ENCODE results near the gene IPO13. TPM values are rescaled to one million over a fixed set of nuclear protein-coding genes. Genes with fewer than 3 reads are reported as not detected.

IPO13 gene
- total RNA-seq, 2 experiments from 2014 or later = 24.1 to 24.4 TPM

GRCh38 chr1:44012941-44013609 is 66.3 kb downstream of the IPO13 start:
- ATAC-seq (ENCODE audit: low read depth) (peak; percentile 53), DNase-seq (no peak)
- no peaks in the 10 kb centered on the region for H3K9me3 Mint-ChIP-seq
- POLR2A ChIA-PET = interaction anchor here (0.9 kb wide), 1 partner anchor 23 kb away, joined by 3 read pairs; no protein-coding TSS in a partner anchor
- H3K27ac Mint-ChIP-seq = peak overlapping the region; percentile 37
- H3K4me1 Mint-ChIP-seq = peaks cover 10% of the 10 kb centered on the region
- H3K36me3 Mint-ChIP-seq = no peaks in the 10 kb centered on the region
- no peak overlapping the region for H3K4me3 Mint-ChIP-seq
- peaks cover 3% of the 10 kb centered on the region for H3K27me3 Mint-ChIP-seq

DNA sequence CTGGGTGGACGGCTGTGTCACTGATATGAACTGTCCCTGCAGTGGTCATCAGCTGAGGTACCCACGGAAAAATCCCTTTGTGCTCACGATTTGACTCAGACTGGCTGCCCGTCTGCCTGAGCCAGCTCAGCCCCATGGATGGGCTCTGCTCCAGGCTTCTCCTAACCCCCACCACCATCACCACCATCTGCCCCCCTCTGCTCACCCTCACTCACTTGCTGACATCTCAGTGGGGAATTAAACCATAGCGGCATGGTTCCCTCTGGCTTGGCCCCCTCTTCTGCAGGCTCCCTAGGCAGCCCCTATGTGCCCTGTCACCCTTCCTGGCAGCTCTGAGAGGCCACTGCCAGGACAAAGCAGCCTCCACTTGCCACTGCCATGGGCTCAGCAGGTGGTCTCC is 67.2 kb downstream of the IPO13 start:
- Mint-ChIP-seq H3K4me3 (no peak overlapping the region), H3K27ac (no peak overlapping the region), H3K4me1 (peaks cover 10% of the 10 kb centered on the region), H3K36me3 (no peaks in the 10 kb centered on the region), H3K27me3 (peaks cover 3% of the 10 kb centered on the region), H3K9me3 (no peaks in the 10 kb centered on the region)
- POLR2A ChIA-PET = no interaction called here
- DNase-seq (no peak), ATAC-seq (ENCODE audit: low read depth) (no peak)

GRCh38 chr1:44014365-44015104 is 67.8 kb downstream of the IPO13 start:
- Mint-ChIP-seq H3K9me3 (no peaks in the 10 kb centered on the region), H3K27ac (no peak overlapping the region), H3K4me3 (no peak overlapping the region), H3K36me3 (no peaks in the 10 kb centered on the region), H3K4me1 (peaks cover 10% of the 10 kb centered on the region), H3K27me3 (peaks cover 3% of the 10 kb centered on the region)
- POLR2A ChIA-PET = no interaction called here
- ATAC-seq (ENCODE audit: low read depth) (no peak), DNase-seq (no peak)

- peaks cover 10% of the 10 kb centered on the region for H3K4me1 Mint-ChIP-seq
- POLR2A ChIA-PET = no interaction called here
- ATAC-seq (ENCODE audit: low read depth) (no peak), DNase-seq (no peak)
- H3K27ac Mint-ChIP-seq = no peak overlapping the region
- peaks cover 3% of the 10 kb centered on the region for H3K27me3 Mint-ChIP-seq
- H3K4me3 Mint-ChIP-seq = no peak overlapping the region
- no peaks in the 10 kb centered on the region for H3K9me3 Mint-ChIP-seq
- no peaks in the 10 kb centered on the region for H3K36me3 Mint-ChIP-seq
Measured at GRCh38 chr1:44015206-44015605, 68.5 kb downstream of the IPO13 start.

GRCh38 chr1:44016041-44016889 is 69.5 kb downstream of the IPO13 start:
- Mint-ChIP-seq H3K36me3 (no peaks in the 10 kb centered on the region), H3K4me1 (peaks cover 10% of the 10 kb centered on the region), H3K27me3 (peaks cover 3% of the 10 kb centered on the region), H3K9me3 (no peaks in the 10 kb centered on the region), H3K4me3 (no peak overlapping the region), H3K27ac (no peak overlapping the region)
- ATAC-seq (ENCODE audit: low read depth) (no peak), DNase-seq (no peak)
- POLR2A ChIA-PET = no interaction called here

DNA sequence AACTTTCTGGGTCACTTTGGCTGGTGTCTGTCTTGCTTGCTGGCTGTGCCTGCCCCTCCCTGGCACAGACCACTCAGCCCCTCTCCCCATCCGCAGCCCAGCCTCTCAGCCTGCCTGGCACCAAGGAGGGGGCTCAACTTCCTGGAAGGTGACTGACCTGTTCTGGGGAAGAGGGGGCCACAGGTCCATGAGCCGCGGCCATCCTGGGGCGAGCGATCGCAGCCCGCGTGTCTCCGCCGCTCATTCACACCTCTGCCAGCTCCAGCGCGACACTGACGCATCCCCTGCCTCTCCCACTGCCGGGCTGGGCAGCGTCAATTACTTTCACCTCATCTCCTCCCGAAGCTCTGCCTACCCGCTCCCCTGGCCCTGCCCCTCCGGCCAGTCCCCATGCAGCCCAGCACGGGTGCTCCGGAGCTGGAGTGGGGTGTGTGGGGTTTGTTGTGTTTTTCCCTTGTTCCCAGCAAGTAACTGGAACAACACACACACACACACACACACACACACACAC is 70.2 kb downstream of the IPO13 start:
- peaks cover 3% of the 10 kb centered on the region for H3K27me3 Mint-ChIP-seq
- no peaks in the 10 kb centered on the region for H3K36me3 Mint-ChIP-seq
- no peak overlapping the region for H3K4me3 Mint-ChIP-seq
- ATAC-seq (ENCODE audit: low read depth) (no peak), DNase-seq (no peak)
- no peaks in the 10 kb centered on the region for H3K9me3 Mint-ChIP-seq
- POLR2A ChIA-PET = no interaction called here
- no peak overlapping the region for H3K27ac Mint-ChIP-seq
- peaks cover 10% of the 10 kb centered on the region for H3K4me1 Mint-ChIP-seq

Other genes with a start within 250 kb of the IPO13 start
- 10 to 100 TPM; 20.8 TPM for gene ST3GAL3, start 239.4 kb upstream of the IPO13 start, total RNA-seq
- gene ARTN, start 13.1 kb upstream of the IPO13 start, total RNA-seq = under 1 TPM; 0.39 to 0.71 TPM
- 10 to 100 TPM; 26.7 to 28.2 TPM for gene DPH2, start 23.1 kb downstream of the IPO13 start, total RNA-seq
- gene ATP6V0B, start 28.0 kb downstream of the IPO13 start, total RNA-seq = 10 to 100 TPM; 90.4 to 94.2 TPM
- 10 to 100 TPM; 12.5 to 13.3 TPM for gene B4GALT2, start 32.3 kb downstream of the IPO13 start, total RNA-seq
- 1 to 10 TPM; 1.3 to 3.2 TPM for gene CCDC24, start 44.6 kb downstream of the IPO13 start, total RNA-seq
- gene SLC6A9, start 84.5 kb downstream of the IPO13 start, total RNA-seq = 1 to 10 TPM; 1.9 to 3.0 TPM
- gene KLF17, start 171.9 kb downstream of the IPO13 start, total RNA-seq = not detected
- not detected for gene KLF18, start 194.7 kb downstream of the IPO13 start, total RNA-seq